ENCODE data around the gene MUC6.

DNA sequence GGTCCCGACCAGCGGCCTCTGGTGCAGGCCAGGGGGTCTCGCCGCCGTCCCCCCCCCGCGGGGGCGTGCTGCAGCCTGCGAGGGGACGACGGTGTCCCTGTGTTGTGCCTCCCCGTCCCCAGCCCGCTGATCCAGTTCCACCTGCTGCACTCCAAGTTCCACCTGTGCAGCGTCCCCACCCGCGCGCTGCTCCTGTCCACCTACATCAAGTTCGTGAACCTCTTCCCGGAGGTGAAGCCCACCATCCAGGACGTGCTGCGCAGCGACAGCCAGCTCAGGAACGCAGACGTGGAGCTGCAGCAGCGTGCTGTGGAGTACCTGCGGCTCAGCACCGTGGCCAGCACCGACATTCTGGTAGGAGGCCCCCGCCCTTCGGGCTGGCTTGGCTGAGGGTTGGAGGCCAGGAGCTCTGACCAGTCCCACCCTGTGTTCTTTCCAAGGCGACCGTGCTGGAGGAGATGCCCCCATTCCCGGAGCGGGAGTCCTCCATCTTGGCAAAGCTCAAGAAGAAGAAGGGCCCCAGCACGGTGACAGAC is 42.8 kb downstream of the MUC6 start:
- TF ChIP-seq POLR2A (IDR thresholded peaks at IDR 0.05; ENCODE audit: low read depth, low read length), result no peak
- TF ChIP-seq, protein P1, sequence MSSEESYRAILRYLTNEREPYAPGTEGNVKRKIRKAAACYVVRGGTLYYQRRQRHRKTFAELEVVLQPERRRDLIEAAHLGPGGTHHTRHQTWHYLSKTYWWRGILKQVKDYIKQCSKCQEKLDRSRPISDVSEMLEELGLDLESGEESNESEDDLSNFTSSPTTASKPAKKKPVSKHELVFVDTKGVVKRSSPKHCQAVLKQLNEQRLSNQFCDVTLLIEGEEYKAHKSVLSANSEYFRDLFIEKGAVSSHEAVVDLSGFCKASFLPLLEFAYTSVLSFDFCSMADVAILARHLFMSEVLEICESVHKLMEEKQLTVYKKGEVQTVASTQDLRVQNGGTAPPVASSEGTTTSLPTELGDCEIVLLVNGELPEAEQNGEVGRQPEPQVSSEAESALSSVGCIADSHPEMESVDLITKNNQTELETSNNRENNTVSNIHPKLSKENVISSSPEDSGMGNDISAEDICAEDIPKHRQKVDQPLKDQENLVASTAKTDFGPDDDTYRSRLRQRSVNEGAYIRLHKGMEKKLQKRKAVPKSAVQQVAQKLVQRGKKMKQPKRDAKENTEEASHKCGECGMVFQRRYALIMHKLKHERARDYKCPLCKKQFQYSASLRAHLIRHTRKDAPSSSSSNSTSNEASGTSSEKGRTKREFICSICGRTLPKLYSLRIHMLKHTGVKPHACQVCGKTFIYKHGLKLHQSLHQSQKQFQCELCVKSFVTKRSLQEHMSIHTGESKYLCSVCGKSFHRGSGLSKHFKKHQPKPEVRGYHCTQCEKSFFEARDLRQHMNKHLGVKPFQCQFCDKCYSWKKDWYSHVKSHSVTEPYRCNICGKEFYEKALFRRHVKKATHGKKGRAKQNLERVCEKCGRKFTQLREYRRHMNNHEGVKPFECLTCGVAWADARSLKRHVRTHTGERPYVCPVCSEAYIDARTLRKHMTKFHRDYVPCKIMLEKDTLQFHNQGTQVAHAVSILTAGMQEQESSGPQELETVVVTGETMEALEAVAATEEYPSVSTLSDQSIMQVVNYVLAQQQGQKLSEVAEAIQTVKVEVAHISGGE (CRISPR knock-in tag; IDR thresholded peaks at IDR 0.05), result no peak
- TF ChIP-seq JUND (IDR thresholded peaks at IDR 0.05; ENCODE audit: low read depth, low read length), result no peak
- no peak for TF ChIP-seq TAF1 (IDR thresholded peaks at IDR 0.05; ENCODE audit: borderline replicate concordance, low read depth, low read length)
- no peak for TF ChIP-seq ZNF24 (IDR thresholded peaks at IDR 0.05)
- TF ChIP-seq, protein P2, sequence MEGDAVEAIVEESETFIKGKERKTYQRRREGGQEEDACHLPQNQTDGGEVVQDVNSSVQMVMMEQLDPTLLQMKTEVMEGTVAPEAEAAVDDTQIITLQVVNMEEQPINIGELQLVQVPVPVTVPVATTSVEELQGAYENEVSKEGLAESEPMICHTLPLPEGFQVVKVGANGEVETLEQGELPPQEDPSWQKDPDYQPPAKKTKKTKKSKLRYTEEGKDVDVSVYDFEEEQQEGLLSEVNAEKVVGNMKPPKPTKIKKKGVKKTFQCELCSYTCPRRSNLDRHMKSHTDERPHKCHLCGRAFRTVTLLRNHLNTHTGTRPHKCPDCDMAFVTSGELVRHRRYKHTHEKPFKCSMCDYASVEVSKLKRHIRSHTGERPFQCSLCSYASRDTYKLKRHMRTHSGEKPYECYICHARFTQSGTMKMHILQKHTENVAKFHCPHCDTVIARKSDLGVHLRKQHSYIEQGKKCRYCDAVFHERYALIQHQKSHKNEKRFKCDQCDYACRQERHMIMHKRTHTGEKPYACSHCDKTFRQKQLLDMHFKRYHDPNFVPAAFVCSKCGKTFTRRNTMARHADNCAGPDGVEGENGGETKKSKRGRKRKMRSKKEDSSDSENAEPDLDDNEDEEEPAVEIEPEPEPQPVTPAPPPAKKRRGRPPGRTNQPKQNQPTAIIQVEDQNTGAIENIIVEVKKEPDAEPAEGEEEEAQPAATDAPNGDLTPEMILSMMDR (IDR thresholded peaks at IDR 0.05 in 2 of 3, conservative IDR thresholded peaks at IDR 0.05 in 1 of 3; ENCODE audit: control insufficient read depth in 2 of 3, extremely low read depth in 1 of 3, insufficient read depth in 1 of 3, low read depth in 3 of 3, low read length in 3 of 3), result no peak
- no peak for TF ChIP-seq SREBF2 (IDR thresholded peaks at IDR 0.05; ENCODE audit: low read length)
